Glutamatergic neuron (in vitro differentiated cells): ENCODE measurements around the gene PTPRN2. TPM values are rescaled to one million over a fixed set of nuclear protein-coding genes. Genes with fewer than 3 reads are reported as not detected.

Source experiments
- DNase-seq: peaks from one replicate; pipeline ENCODE4 v3.0.0; 2022
- H3K27ac Mint-ChIP-seq: one replicate; pipeline ENCODE4 v1.8.0; 2020; ENCODE audit warnings: mild to moderate bottlenecking, mixed read lengths, inconsistent platforms; ENCODE audit not compliant: unreplicated experiment
- H3K27me3 Mint-ChIP-seq: one replicate; pipeline ENCODE4 v1.8.0; 2020; ENCODE audit warnings: mild to moderate bottlenecking, moderate library complexity, mixed read lengths, inconsistent platforms; ENCODE audit not compliant: unreplicated experiment
- H3K36me3 Mint-ChIP-seq: one replicate; pipeline ENCODE4 v1.8.0; 2020; ENCODE audit warnings: mild to moderate bottlenecking, mixed read lengths, inconsistent platforms; ENCODE audit not compliant: unreplicated experiment
- H3K4me1 Mint-ChIP-seq: one replicate; pipeline ENCODE4 v1.8.0; 2020; ENCODE audit warnings: mild to moderate bottlenecking, low read depth, mixed read lengths, inconsistent platforms; ENCODE audit not compliant: unreplicated experiment
- H3K4me3 Mint-ChIP-seq: one replicate; pipeline ENCODE4 v1.8.0; 2020; ENCODE audit warnings: mild to moderate bottlenecking, mixed read lengths, inconsistent platforms; ENCODE audit not compliant: unreplicated experiment
- H3K9me3 Mint-ChIP-seq: one replicate; pipeline ENCODE4 v1.8.0; 2020; ENCODE audit warnings: mild to moderate bottlenecking, moderate library complexity, mixed read lengths, inconsistent platforms; ENCODE audit not compliant: unreplicated experiment
- total RNA-seq: library from RNA; stranded (reverse); fragmentation: NEBNext Ultra II Directional; extraction: Animal tissue kit (Norgen Biotek cat#: 25700); gene quantifications from one replicate; pipeline ENCODE4 v1.2.1, GENCODE V29; 2021; ENCODE audit not compliant: unreplicated experiment
- TF ChIP-seq, protein P1 (sequence below): fragments of 200-600 bp; sonication (generic); IDR thresholded peaks from one replicate; pipeline ENCODE4 v1.5.0; 2021; ENCODE audit not compliant: partially characterized antibody, unreplicated experiment

Gene PTPRN2
- total RNA-seq, 1 donor from 2014 or later, result 49.0 TPM

DNA sequence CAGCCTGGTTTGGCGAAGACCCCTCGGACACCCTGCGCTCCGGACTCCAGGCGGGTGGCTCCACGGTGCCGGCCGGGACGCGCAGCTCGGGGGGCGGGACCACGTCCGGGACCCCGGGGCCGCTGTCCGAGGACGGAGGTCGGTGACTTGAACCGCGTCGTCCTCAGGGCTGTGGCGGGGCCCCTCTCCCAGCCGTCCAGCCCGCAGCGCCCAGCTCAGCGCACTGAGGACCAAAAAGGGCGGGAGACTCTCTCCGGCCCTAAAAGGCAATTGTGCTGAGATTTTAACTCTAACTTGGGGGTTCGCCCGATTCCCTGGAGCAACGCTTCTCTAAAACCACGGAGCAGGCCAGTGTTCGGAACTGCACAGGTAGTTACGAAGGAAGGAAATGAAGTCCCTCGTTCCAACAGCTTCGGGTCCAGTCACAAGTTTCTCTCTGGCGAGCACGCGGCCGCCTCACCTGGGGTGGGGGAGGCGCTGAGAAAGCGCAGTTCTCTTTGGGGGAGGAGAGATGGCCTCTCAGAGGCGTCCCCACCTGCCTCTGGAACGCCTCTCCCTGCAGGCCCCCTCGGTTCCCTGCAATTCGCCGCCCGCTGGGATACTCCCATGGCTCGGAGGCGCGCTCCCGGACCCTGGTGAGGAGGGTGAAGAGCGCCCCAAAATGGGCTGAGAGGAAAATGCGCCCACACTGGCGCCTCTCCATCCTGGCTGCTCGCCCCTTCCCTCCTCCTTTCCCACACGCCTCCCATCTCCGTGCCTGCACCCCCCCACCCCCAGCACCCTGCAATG lies 898.2 kb downstream of the PTPRN2 start:
- peak overlapping the region; percentile 71 for H3K4me3 Mint-ChIP-seq

DNA sequence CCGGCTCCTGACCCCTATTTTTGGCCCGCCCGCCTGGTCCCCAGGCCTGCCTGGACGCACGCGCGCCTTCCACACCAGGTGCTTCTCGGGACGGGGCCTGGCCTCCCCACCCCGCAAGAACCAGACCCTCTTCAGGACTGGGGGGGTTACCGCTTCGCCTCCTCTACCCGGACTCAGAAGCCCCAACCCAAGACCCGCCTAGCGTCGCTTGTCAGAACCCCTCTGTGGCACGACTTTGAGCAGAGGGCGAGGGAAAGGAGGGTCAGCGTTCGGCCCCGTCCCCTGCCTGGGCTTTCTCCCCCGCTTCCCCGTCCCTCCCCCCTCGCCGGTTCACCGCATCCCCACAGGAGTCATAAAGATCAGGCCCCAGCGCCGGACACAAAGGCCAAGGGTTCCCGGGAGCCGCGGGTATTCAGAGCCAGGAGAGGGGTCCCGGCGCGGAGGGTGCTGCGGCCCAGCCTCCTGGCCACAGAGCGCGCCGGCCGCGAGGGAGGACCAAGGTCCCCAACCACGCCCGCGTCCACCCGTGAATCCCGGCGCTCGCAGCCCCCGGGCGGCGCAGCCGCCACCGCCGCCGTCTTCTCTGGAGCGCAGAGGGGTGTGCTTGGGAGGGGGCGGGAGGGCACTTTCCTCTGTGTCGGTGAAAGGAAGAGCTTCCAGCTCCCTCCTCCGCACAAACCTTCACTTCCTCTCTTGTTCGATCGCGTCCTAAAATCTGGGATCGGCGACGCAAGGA lies 898.9 kb downstream of the PTPRN2 start:
- TF ChIP-seq, protein P1, sequence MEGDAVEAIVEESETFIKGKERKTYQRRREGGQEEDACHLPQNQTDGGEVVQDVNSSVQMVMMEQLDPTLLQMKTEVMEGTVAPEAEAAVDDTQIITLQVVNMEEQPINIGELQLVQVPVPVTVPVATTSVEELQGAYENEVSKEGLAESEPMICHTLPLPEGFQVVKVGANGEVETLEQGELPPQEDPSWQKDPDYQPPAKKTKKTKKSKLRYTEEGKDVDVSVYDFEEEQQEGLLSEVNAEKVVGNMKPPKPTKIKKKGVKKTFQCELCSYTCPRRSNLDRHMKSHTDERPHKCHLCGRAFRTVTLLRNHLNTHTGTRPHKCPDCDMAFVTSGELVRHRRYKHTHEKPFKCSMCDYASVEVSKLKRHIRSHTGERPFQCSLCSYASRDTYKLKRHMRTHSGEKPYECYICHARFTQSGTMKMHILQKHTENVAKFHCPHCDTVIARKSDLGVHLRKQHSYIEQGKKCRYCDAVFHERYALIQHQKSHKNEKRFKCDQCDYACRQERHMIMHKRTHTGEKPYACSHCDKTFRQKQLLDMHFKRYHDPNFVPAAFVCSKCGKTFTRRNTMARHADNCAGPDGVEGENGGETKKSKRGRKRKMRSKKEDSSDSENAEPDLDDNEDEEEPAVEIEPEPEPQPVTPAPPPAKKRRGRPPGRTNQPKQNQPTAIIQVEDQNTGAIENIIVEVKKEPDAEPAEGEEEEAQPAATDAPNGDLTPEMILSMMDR, result no peak
- H3K36me3 Mint-ChIP-seq, result no peaks in the 10 kb centered on the region
- H3K4me3 Mint-ChIP-seq, result peak overlapping the region; percentile 20
- no peak for DNase-seq
- peaks cover 14% of the 10 kb centered on the region for H3K27me3 Mint-ChIP-seq
- no peak overlapping the region for H3K27ac Mint-ChIP-seq
- H3K4me1 Mint-ChIP-seq, result no peaks in the 10 kb centered on the region
- peaks cover 9% of the 10 kb centered on the region for H3K9me3 Mint-ChIP-seq

More for the DNA sequence above, 898.2 kb downstream of the PTPRN2 start:
- H3K9me3 Mint-ChIP-seq, result peaks cover 9% of the 10 kb centered on the region
- TF ChIP-seq, protein P1, result no peak
- no peak for DNase-seq
- H3K27ac Mint-ChIP-seq, result no peak overlapping the region
- no peaks in the 10 kb centered on the region for H3K36me3 Mint-ChIP-seq
- peaks cover 11% of the 10 kb centered on the region for H3K27me3 Mint-ChIP-seq
- H3K4me1 Mint-ChIP-seq, result no peaks in the 10 kb centered on the region

DNA sequence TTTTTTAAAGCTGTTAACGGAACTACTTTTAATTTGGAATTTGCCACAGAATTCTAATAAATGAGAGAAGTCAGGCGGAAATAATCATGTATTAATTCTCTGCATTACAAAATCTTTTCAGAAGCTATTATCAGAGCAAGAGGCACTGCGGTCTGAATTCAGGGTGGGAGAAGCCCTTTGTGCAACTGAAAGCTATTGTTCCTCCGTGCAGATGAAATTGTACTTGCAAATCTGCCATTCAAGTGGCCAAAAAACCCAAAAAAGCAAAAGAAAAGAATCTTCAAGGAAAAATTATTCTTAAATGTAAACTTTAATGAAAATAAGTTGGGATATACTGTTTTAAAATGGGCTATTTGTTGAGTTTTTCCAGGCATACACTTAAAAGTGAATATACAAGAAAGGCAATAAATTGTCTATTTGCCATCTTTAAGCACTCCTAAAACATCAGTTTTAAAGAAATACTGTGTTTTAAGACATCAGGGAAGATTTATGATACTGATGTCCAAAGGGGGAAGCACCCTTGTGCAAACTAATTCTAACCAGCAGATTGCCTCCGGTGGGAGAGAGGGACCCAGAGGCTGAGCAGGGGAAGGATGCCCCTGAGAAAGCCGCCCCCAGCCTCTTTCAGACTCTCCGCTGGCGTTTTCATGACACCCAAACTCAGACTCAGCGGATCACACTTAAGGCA lies 899.6 kb downstream of the PTPRN2 start:
- peak overlapping the region; percentile 71 for H3K4me3 Mint-ChIP-seq
- H3K27ac Mint-ChIP-seq, result no peak overlapping the region
- TF ChIP-seq, protein P1, result no peak
- H3K27me3 Mint-ChIP-seq, result peaks cover 19% of the 10 kb centered on the region
- no peak for DNase-seq
- H3K36me3 Mint-ChIP-seq, result no peaks in the 10 kb centered on the region
- H3K4me1 Mint-ChIP-seq, result peaks cover 2% of the 10 kb centered on the region
- H3K9me3 Mint-ChIP-seq, result peaks cover 11% of the 10 kb centered on the region

DNA sequence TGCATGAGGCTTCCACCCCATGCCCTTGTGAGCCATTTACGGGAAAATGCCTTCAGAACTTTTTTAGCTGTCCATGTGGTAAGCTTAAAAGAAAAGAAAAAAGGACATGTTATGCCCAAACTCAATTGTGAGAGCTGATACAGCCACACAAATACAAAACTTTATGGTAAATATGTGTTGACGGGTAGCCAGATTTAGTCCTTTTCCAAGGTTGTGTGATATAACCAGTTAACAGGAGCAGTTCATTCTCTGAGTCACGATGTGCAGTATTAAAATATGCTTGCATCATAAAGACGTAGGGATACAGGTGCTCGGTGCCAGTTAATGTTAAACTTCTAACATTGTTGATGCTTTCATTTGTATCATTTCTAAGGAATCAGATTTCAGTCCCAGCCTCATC lies 900.5 kb downstream of the PTPRN2 start:
- Mint-ChIP-seq H3K4me3 (no peak overlapping the region), H3K27me3 (peaks cover 19% of the 10 kb centered on the region), H3K9me3 (peaks cover 11% of the 10 kb centered on the region), H3K36me3 (peaks cover 4% of the 10 kb centered on the region), H3K27ac (no peak overlapping the region), H3K4me1 (peaks cover 2% of the 10 kb centered on the region)
- TF ChIP-seq, protein P1, result no peak
- DNase-seq, result no peak
